GM23338 (cell line): ENCODE results near the gene HS6ST3. TPM values are rescaled to one million over a fixed set of nuclear protein-coding genes. Genes with fewer than 3 reads are reported as not detected.
A peak's percentile ranks its signal among the peaks of the same experiment; 100 is the strongest.

Source experiments
- ATAC-seq: fragments of 200-7000 bp; cut with Tn5 transposase; 3 replicates; pipeline ENCODE4 v1.9.1; 2020
- DNase-seq: peaks from one replicate; pipeline ENCODE4 v3.0.0-alpha.2; 2015; ENCODE audit warnings: low spot score
- H2AFZ ChIP-seq: fragments of 200-600 bp; sonication (generic); 2 replicates; pipeline ENCODE4 v1.8.0; 2016; ENCODE audit warnings: antibody characterized with exemption, mild to moderate bottlenecking, moderate library complexity
- H3F3A ChIP-seq: fragments of 200-600 bp; sonication (generic); replicated peaks from 2 replicates; pipeline ENCODE4 v1.8.0; 2017; ENCODE audit warnings: antibody characterized with exemption, mixed run types, low read depth
- H3K27ac ChIP-seq: fragments of 200-600 bp; sonication (generic); 2 replicates; pipeline ENCODE4 v1.6.1; 2016; ENCODE audit warnings: low read depth
- H3K27me3 ChIP-seq: fragments of 200-600 bp; sonication (generic); 2 replicates; pipeline ENCODE4 v1.8.0; 2016; ENCODE audit warnings: mild to moderate bottlenecking, mixed run types, moderate library complexity; ENCODE audit not compliant: insufficient read depth
- H3K36me3 ChIP-seq: fragments of 200-600 bp; sonication (generic); 2 replicates; pipeline ENCODE4 v1.8.0; 2016; ENCODE audit warnings: mild to moderate bottlenecking; ENCODE audit not compliant: insufficient read depth
- H3K4me1 ChIP-seq: fragments of 200-600 bp; sonication (generic); 2 replicates; pipeline ENCODE4 v1.8.0; 2016; ENCODE audit warnings: mild to moderate bottlenecking, moderate library complexity; ENCODE audit not compliant: insufficient read depth
- H3K4me2 ChIP-seq: fragments of 200-600 bp; sonication (generic); 2 replicates; pipeline ENCODE4 v1.7.1; 2017; ENCODE audit warnings: mixed run types
- H3K4me3 ChIP-seq: fragments of 200-600 bp; sonication (generic); 2 replicates; pipeline ENCODE4 v1.6.1; 2016; ENCODE audit warnings: mixed run types
- H3K79me2 ChIP-seq: fragments of 200-600 bp; sonication (generic); replicated peaks from 2 replicates; pipeline ENCODE4 v1.8.0; 2017; ENCODE audit warnings: mild to moderate bottlenecking; ENCODE audit not compliant: insufficient read depth
- H3K9me2 ChIP-seq: fragments of 200-600 bp; sonication (generic); 2 replicates; pipeline ENCODE4 v1.8.0; 2017; ENCODE audit not compliant: insufficient read depth
- H4K20me1 ChIP-seq: fragments of 200-600 bp; sonication (generic); replicated peaks from 2 replicates; pipeline ENCODE4 v1.8.0; 2017; ENCODE audit warnings: mild to moderate bottlenecking; ENCODE audit not compliant: insufficient read depth
- H3K27ac Mint-ChIP-seq: 2 replicates; pipeline ENCODE4 v1.8.0; 2020; ENCODE audit warnings: inconsistent platforms, mild to moderate bottlenecking, moderate library complexity, mixed read lengths
- H3K27me3 Mint-ChIP-seq: 3 replicates; pipeline ENCODE4 v1.8.0; 2022; ENCODE audit warnings: low read depth, mild to moderate bottlenecking, moderate library complexity, mixed read lengths, inconsistent platforms; ENCODE audit not compliant: insufficient read depth, poor library complexity
- H3K36me3 Mint-ChIP-seq: 3 replicates; pipeline ENCODE4 v1.8.0; 2021; ENCODE audit warnings: low read depth, mild to moderate bottlenecking, inconsistent platforms, moderate library complexity, mixed read lengths
- H3K4me1 Mint-ChIP-seq: 3 replicates; pipeline ENCODE4 v1.8.0; 2020; ENCODE audit warnings: mild to moderate bottlenecking, inconsistent platforms, mixed read lengths
- H3K4me3 Mint-ChIP-seq: 3 replicates; pipeline ENCODE4 v1.8.0; 2021; ENCODE audit warnings: moderate library complexity, mild to moderate bottlenecking, inconsistent platforms, mixed read lengths
- H3K9me3 Mint-ChIP-seq: 3 replicates; pipeline ENCODE4 v1.8.0; 2020; ENCODE audit warnings: moderate library complexity, mild to moderate bottlenecking, inconsistent platforms, mixed read lengths
- EZH2 ChIP-seq: fragments of 200-600 bp; sonication (generic); IDR thresholded peaks from one replicate; pipeline ENCODE4 v1.8.0; 2017; ENCODE audit warnings: antibody characterized with exemption, mild to moderate bottlenecking, low read depth; ENCODE audit not compliant: unreplicated experiment
- POLR2AphosphoS5 ChIP-seq: IDR thresholded peaks from 2 replicates; pipeline ENCODE4 v1.6.1; 2016; ENCODE audit warnings: antibody characterized with exemption, low read depth
- STAT1 ChIP-seq: IDR thresholded peaks from one replicate; pipeline ENCODE4 v1.6.1; 2016; ENCODE audit warnings: antibody characterized with exemption; ENCODE audit not compliant: unreplicated experiment
- ZNF331 ChIP-seq: fragments of 250-450 bp; sonication (Bioruptor Pico); IDR thresholded peaks from 2 replicates; pipeline ENCODE4 v1.5.0; 2020; ENCODE audit warnings: low read depth, mild to moderate bottlenecking, moderate library complexity
- polyA plus RNA-seq: library from polyadenylated mRNA; unstranded; fragments of >200 nt; fragmentation: Nextera tagmentation; extraction: Ambion mirVana; gene quantifications from 2 replicates; pipeline ENCODE4 v1.2.1, GENCODE V29; 2016
- total RNA-seq: library from RNA; depleted of rRNA; stranded (reverse); fragments of >200 nt; shearing (Covaris generic); gene quantifications from 2 replicates; pipeline ENCODE4 v1.2.3, GENCODE V29; 2014
- TF ChIP-seq, protein P1 (sequence below): IDR thresholded peaks from 2 replicates; pipeline ENCODE4 v1.6.1; 2016; ENCODE audit warnings: antibody characterized with exemption
- TF ChIP-seq, protein P2 (sequence below): fragments of 250-450 bp; sonication (Bioruptor Pico); IDR thresholded peaks from 2 replicates; pipeline ENCODE4 v1.5.0; 2020; ENCODE audit warnings: mild to moderate bottlenecking, moderate library complexity
- TF ChIP-seq, protein P3 (sequence below), 2 experiments: fragments of 200-600 bp in 1 of 2; sonication (generic) in 1 of 2; conservative IDR thresholded peaks; 2 replicates each; pipeline versions ENCODE4 v1.5.1 to v1.6.1; 2016 to 2017; ENCODE audit warnings: antibody characterized with exemption in 2 of 2, low read depth in 2 of 2, mild to moderate bottlenecking in 2 of 2, moderate library complexity in 1 of 2

Gene HS6ST3
- total and polyA plus RNA-seq, 2 experiments from 2014 or later: 0.52 to 0.80 TPM

DNA sequence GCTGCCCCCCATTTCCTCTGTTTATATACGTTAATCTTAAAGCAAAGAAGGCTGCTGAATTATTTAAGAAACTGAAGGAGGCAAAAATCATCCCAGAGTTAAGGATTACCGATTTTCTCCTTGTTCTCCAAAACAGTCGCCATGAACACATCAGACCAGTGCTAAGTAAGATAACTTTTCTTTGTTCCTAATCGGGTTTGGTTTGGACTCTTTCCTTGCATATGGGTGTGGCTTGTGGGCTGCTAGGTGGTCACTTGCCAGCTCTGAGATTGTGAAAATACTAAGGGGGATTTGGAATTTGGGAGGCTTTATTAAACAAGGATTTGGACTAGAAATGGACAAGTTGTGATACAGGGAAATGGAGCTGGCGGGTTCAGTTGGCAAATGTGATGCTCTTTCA is 692.3 kb downstream of the HS6ST3 start:
- H3K4me2 ChIP-seq: no peak overlapping the region
- ATAC-seq (no peak), DNase-seq (no peak)
- H3K4me3 ChIP-seq: no peak overlapping the region
- TF ChIP-seq, protein P1, sequence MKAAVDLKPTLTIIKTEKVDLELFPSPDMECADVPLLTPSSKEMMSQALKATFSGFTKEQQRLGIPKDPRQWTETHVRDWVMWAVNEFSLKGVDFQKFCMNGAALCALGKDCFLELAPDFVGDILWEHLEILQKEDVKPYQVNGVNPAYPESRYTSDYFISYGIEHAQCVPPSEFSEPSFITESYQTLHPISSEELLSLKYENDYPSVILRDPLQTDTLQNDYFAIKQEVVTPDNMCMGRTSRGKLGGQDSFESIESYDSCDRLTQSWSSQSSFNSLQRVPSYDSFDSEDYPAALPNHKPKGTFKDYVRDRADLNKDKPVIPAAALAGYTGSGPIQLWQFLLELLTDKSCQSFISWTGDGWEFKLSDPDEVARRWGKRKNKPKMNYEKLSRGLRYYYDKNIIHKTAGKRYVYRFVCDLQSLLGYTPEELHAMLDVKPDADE: no peak
- TF ChIP-seq, protein P2, sequence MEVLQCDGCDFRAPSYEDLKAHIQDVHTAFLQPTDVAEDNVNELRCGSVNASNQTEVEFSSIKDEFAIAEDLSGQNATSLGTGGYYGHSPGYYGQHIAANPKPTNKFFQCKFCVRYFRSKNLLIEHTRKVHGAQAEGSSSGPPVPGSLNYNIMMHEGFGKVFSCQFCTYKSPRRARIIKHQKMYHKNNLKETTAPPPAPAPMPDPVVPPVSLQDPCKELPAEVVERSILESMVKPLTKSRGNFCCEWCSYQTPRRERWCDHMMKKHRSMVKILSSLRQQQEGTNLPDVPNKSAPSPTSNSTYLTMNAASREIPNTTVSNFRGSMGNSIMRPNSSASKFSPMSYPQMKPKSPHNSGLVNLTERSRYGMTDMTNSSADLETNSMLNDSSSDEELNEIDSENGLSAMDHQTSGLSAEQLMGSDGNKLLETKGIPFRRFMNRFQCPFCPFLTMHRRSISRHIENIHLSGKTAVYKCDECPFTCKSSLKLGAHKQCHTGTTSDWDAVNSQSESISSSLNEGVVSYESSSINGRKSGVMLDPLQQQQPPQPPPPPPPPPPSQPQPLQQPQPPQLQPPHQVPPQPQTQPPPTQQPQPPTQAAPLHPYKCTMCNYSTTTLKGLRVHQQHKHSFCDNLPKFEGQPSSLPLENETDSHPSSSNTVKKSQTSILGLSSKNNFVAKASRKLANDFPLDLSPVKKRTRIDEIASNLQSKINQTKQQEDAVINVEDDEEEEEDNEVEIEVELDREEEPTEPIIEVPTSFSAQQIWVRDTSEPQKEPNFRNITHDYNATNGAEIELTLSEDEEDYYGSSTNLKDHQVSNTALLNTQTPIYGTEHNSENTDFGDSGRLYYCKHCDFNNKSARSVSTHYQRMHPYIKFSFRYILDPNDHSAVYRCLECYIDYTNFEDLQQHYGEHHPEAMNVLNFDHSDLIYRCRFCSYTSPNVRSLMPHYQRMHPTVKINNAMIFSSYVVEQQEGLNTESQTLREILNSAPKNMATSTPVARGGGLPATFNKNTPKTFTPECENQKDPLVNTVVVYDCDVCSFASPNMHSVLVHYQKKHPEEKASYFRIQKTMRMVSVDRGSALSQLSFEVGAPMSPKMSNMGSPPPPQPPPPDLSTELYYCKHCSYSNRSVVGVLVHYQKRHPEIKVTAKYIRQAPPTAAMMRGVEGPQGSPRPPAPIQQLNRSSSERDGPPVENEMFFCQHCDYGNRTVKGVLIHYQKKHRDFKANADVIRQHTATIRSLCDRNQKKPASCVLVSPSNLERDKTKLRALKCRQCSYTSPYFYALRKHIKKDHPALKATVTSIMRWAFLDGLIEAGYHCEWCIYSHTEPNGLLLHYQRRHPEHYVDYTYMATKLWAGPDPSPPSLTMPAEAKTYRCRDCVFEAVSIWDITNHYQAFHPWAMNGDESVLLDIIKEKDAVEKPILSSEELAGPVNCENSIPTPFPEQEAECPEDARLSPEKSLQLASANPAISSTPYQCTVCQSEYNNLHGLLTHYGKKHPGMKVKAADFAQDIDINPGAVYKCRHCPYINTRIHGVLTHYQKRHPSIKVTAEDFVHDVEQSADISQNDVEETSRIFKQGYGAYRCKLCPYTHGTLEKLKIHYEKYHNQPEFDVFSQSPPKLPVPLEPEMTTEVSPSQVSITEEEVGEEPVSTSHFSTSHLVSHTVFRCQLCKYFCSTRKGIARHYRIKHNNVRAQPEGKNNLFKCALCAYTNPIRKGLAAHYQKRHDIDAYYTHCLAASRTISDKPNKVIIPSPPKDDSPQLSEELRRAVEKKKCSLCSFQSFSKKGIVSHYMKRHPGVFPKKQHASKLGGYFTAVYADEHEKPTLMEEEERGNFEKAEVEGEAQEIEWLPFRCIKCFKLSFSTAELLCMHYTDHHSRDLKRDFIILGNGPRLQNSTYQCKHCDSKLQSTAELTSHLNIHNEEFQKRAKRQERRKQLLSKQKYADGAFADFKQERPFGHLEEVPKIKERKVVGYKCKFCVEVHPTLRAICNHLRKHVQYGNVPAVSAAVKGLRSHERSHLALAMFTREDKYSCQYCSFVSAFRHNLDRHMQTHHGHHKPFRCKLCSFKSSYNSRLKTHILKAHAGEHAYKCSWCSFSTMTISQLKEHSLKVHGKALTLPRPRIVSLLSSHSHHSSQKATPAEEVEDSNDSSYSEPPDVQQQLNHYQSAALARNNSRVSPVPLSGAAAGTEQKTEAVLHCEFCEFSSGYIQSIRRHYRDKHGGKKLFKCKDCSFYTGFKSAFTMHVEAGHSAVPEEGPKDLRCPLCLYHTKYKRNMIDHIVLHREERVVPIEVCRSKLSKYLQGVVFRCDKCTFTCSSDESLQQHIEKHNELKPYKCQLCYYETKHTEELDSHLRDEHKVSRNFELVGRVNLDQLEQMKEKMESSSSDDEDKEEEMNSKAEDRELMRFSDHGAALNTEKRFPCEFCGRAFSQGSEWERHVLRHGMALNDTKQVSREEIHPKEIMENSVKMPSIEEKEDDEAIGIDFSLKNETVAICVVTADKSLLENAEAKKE: no peak
- TF ChIP-seq STAT1 (no peak), POLR2AphosphoS5 (no peak), EZH2 (no peak)
- H3K4me1 ChIP-seq: no peaks in the 10 kb centered on the region
- H3K27ac ChIP-seq: no peak overlapping the region
- Mint-ChIP-seq H3K27me3 (no peaks in the 10 kb centered on the region), H3K9me3 (peaks cover 18% of the 10 kb centered on the region), H3K4me3 (no peak overlapping the region), H3K4me1 (no peaks in the 10 kb centered on the region), H3K36me3 (peaks cover 7% of the 10 kb centered on the region), H3K27ac (no peak overlapping the region)
- H3F3A ChIP-seq: no peaks in the 10 kb centered on the region
- no peaks in the 10 kb centered on the region for H3K36me3 ChIP-seq
- H3K9me2 ChIP-seq: no peaks in the 10 kb centered on the region
- H3K79me2 ChIP-seq: no peaks in the 10 kb centered on the region
- no peaks in the 10 kb centered on the region for H3K27me3 ChIP-seq
- peak overlapping the region; percentile 25; the same call in 1 of the 2 replicates for H2AFZ ChIP-seq
- H4K20me1 ChIP-seq: no peaks in the 10 kb centered on the region

DNA sequence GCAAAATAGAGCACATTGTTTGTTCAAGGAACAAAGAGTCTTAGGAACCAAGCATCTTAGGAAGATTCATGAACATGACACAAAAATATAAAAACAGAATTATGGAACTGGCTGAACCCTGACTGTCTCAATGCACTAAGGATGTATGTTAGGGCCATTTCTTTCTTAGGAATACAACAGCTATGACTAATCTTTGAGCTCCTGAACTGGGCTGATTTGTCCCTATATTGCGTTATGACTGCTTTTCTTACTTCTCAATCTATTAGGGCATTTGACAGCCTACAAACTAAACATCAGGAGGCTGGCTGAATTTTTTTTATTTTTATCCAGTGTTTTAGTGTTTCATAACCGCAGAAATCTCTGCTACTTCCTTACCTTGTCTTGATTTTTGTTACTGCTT is 693.1 kb downstream of the HS6ST3 start:
- H3K27me3 Mint-ChIP-seq: no peaks in the 10 kb centered on the region
- no peaks in the 10 kb centered on the region for H3K27me3 ChIP-seq
- no peak for ATAC-seq
- TF ChIP-seq ZNF331 (CRISPR knock-in tag): no peak
- TF ChIP-seq EZH2: no peak
- no peak for TF ChIP-seq POLR2AphosphoS5
- TF ChIP-seq, protein P3, sequence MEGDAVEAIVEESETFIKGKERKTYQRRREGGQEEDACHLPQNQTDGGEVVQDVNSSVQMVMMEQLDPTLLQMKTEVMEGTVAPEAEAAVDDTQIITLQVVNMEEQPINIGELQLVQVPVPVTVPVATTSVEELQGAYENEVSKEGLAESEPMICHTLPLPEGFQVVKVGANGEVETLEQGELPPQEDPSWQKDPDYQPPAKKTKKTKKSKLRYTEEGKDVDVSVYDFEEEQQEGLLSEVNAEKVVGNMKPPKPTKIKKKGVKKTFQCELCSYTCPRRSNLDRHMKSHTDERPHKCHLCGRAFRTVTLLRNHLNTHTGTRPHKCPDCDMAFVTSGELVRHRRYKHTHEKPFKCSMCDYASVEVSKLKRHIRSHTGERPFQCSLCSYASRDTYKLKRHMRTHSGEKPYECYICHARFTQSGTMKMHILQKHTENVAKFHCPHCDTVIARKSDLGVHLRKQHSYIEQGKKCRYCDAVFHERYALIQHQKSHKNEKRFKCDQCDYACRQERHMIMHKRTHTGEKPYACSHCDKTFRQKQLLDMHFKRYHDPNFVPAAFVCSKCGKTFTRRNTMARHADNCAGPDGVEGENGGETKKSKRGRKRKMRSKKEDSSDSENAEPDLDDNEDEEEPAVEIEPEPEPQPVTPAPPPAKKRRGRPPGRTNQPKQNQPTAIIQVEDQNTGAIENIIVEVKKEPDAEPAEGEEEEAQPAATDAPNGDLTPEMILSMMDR (conservative IDR thresholded peaks at IDR 0.05; ENCODE audit: low read depth in 2 of 2): no peak

More for the DNA sequence above, 693.1 kb downstream of the HS6ST3 start:
- H3K27ac Mint-ChIP-seq: no peak overlapping the region
- H2AFZ ChIP-seq: no peak overlapping the region
- H3K9me3 Mint-ChIP-seq: peaks cover 9% of the 10 kb centered on the region
- H3K27ac ChIP-seq: no peak overlapping the region
- H3K9me2 ChIP-seq: no peaks in the 10 kb centered on the region
- H3K4me2 ChIP-seq: no peak overlapping the region
- peaks cover 2% of the 10 kb centered on the region; the same call in 1 of the 3 replicates for H3K36me3 Mint-ChIP-seq
- H3F3A ChIP-seq: no peaks in the 10 kb centered on the region
- H3K4me3 Mint-ChIP-seq: no peak overlapping the region
- no peaks in the 10 kb centered on the region for H4K20me1 ChIP-seq
- no peak for DNase-seq
- H3K79me2 ChIP-seq: no peaks in the 10 kb centered on the region
- no peak overlapping the region for H3K4me3 ChIP-seq
- H3K4me1 ChIP-seq: no peaks in the 10 kb centered on the region
- no peaks in the 10 kb centered on the region for H3K36me3 ChIP-seq
- H3K4me1 Mint-ChIP-seq: no peaks in the 10 kb centered on the region
